Epithelial cell of proximal tubule (primary cell): ENCODE data around the gene RPAP2. TPM values are rescaled to one million over a fixed set of nuclear protein-coding genes. Genes with fewer than 3 reads are reported as not detected.
"Not testable (repeated sequence)": the region's sequence is repeated elsewhere in the genome, so short reads cannot be mapped to it uniquely, and the experiment has no call there.

Experiments used
- DNase-seq: peaks from one replicate; pipeline ENCODE4 v3.0.0-alpha.2; 2011; ENCODE audit warnings: low read depth
- H3K4me3 ChIP-seq: 2 replicates; pipeline ENCODE4 v1.5.1; 2011; ENCODE audit warnings: low read depth, mild to moderate bottlenecking, low read length
- CTCF ChIP-seq: conservative IDR thresholded peaks from 2 replicates; pipeline ENCODE4 v1.5.1; 2012; ENCODE audit warnings: low read depth, mild to moderate bottlenecking, low read length
- total RNA-seq: library from RNA; depleted of rRNA; stranded (reverse); fragments of >200 nt; gene quantifications from 2 replicates; pipeline ENCODE4 v1.2.3, GENCODE V29; 2015

Gene RPAP2
- total RNA-seq, 1 donor from 2014 or later = 3.7 TPM

GRCh38 chr1:92376345-92376744, 77.5 kb downstream of the RPAP2 start:
- DNase-seq = no peak

GRCh38 chr1:92377991-92378390, 79.1 kb downstream of the RPAP2 start:
- not testable (repeated sequence) for H3K4me3 ChIP-seq, DNase-seq

More at GRCh38 chr1:92376345-92376744, 77.5 kb downstream of the RPAP2 start:
- no peak overlapping the region for H3K4me3 ChIP-seq
- TF ChIP-seq CTCF = no peak

GRCh38 chr1:92380867-92381266, 82.0 kb downstream of the RPAP2 start:
- no peak overlapping the region for H3K4me3 ChIP-seq
- DNase-seq = no peak
- no peak for TF ChIP-seq CTCF

- DNase-seq, H3K4me3 ChIP-seq: not testable (repeated sequence)
These were observed 95.1 kb downstream of the RPAP2 start for GRCh38 chr1:92393966-92394365.

GRCh38 chr1:92398519-92398918, 99.7 kb downstream of the RPAP2 start:
- DNase-seq = no peak
- no peak overlapping the region for H3K4me3 ChIP-seq
- TF ChIP-seq CTCF = no peak

GRCh38 chr1:92399076-92399475, 100.2 kb downstream of the RPAP2 start:
- H3K4me3 ChIP-seq = no peak overlapping the region
- TF ChIP-seq CTCF = no peak
- no peak for DNase-seq

GRCh38 chr1:92404661-92405060, 105.8 kb downstream of the RPAP2 start:
- H3K4me3 ChIP-seq = no peak overlapping the region
- no peak for DNase-seq
- TF ChIP-seq CTCF = no peak

- no peak for DNase-seq
- no peak for TF ChIP-seq CTCF
- no peak overlapping the region for H3K4me3 ChIP-seq
These were observed 110.0 kb downstream of the RPAP2 start for GRCh38 chr1:92408825-92409224.
